Activated naive CD4-positive, alpha-beta T cell treated with anti-CD3 and anti-CD28 coated beads, Interleukin-2, amount 10 ng/mL, durations not matched to agents 7 days and 5 days (primary cell): Measurements from ENCODE around the gene GABRA4.

Source experiments
- CTCF ChIA-PET: fragments of 350-600 bp; sonication (Branson Sonifier 250); formaldehyde crosslinking; loops from one replicate; lab custom pipeline; 2021; ENCODE audit warnings: antibody characterized with exemption; lab: Charles Lee
- DNase-seq: peaks from one replicate; pipeline ENCODE4 v3.0.0-alpha.2; 2020
- H3K27ac Mint-ChIP-seq: one replicate; pipeline ENCODE4 v1.8.0; 2021; ENCODE audit warnings: mild to moderate bottlenecking, moderate library complexity, mixed read lengths
- H3K27me3 Mint-ChIP-seq: one replicate; pipeline ENCODE4 v1.8.0; 2021; ENCODE audit warnings: mild to moderate bottlenecking, mixed read lengths
- H3K36me3 Mint-ChIP-seq: one replicate; pipeline ENCODE4 v1.8.0; 2021; ENCODE audit warnings: mixed read lengths
- H3K4me1 Mint-ChIP-seq: one replicate; pipeline ENCODE4 v1.8.0; 2021; ENCODE audit warnings: mixed read lengths
- H3K4me3 Mint-ChIP-seq: one replicate; pipeline ENCODE4 v1.8.0; 2021; ENCODE audit warnings: mild to moderate bottlenecking, moderate library complexity, mixed read lengths
- H3K9me3 Mint-ChIP-seq: one replicate; pipeline ENCODE4 v1.8.0; 2021; ENCODE audit warnings: mixed read lengths

The GABRA4 gene

DNA sequence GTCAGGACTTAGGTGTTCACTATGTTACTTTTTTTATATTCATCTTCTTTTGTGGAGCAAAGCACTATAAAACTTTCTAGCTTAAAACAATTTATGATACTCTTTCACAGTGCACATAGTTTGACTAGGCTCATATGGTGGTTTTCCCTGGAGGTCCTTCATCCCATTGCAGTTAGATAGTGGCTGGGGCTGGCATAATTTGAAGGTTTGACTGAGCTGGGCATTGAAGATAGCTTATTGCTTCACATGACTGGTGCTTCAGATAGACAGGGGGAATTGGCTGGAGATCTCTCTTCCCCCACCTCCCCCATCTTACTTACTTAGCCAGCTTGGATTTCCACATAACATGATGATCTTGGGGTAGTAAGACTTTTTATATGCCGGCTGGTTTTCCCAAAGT lies 7.0 kb upstream of the GABRA4 start:
- Mint-ChIP-seq H3K27ac (no peak overlapping the region), H3K4me3 (no peak overlapping the region), H3K27me3 (peaks cover 4% of the 10 kb centered on the region), H3K36me3 (no peaks in the 10 kb centered on the region), H3K4me1 (no peaks in the 10 kb centered on the region), H3K9me3 (no peaks in the 10 kb centered on the region)
- no peak for DNase-seq
- CTCF ChIA-PET, result interaction anchor here (0.7 kb wide), 1 partner anchor 1609 kb away, joined by 3 read pairs; no protein-coding TSS in a partner anchor

DNA sequence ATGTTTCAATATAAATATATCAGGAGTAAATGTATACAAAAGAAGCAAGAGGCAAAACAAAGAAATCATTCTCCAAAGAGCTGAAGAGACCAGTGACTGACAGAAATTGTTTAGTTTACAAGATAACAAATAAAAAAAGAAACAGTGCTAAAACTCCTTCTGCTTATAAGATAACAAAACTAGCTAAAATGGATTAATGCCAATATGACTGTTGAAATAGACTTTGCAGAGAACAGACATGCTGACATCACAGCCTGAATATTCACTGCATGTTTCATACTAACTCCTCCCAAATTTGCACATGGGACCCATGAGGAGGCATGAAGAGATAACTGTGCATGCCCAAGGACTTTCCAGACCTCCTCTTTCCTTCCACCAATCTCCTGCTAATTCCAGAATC lies 6.2 kb upstream of the GABRA4 start:
- Mint-ChIP-seq H3K9me3 (no peaks in the 10 kb centered on the region), H3K36me3 (no peaks in the 10 kb centered on the region), H3K27ac (no peak overlapping the region), H3K27me3 (peaks cover 12% of the 10 kb centered on the region), H3K4me1 (no peaks in the 10 kb centered on the region), H3K4me3 (no peak overlapping the region)
- DNase-seq, result no peak
- CTCF ChIA-PET, result interaction anchor here (1.3 kb wide), 1 partner anchor 25 kb away, joined by 3 read pairs; no protein-coding TSS in a partner anchor

DNA sequence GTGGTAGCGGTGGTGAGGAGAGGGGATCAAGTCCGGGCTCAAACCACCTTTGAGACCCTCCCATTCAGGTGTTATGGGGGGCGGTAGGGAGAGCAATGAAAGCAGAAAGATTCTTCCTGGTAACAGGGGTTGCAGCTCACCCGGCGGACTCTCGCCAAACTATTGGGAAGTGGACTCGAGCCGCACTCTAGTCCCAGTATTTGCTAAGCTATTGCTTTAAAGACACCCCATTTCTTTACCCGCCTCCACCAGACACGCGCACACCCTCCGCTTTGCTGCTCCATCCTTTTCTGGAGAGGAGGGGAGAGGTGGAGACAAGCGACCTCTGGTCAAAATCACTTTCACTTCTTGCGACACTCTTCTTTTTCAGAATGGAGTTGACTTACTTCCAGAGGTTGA lies 625 bp upstream of the GABRA4 start:
- H3K27me3 Mint-ChIP-seq, result peaks cover 41% of the 10 kb centered on the region
- DNase-seq, result no peak
- peak overlapping the region; percentile 47 for H3K4me3 Mint-ChIP-seq
- no peaks in the 10 kb centered on the region for H3K9me3 Mint-ChIP-seq
- no peak overlapping the region for H3K27ac Mint-ChIP-seq
- H3K4me1 Mint-ChIP-seq, result peaks cover 15% of the 10 kb centered on the region
- CTCF ChIA-PET, result no interaction called here
- H3K36me3 Mint-ChIP-seq, result no peaks in the 10 kb centered on the region

DNA sequence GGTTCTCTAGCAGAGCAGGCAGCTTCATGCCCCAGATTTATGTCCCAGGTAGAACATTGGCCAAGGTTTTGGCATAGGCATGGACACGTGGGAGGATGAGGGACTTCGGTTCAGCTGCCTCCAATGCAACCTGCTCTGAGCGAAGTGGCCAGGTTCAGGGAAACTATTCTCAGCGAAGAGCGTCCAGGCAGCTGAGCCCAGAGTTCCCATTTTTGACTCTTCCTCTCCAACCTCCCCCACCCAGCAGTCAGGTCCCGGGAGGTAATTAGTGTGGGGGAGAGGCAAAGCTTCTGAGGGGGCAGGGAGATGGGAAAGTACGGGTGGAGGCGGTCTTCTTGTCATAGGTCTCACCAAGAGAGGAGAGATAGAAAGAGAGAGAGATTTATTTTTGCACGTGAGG lies 1.0 kb downstream of the GABRA4 start:
- Mint-ChIP-seq H3K9me3 (no peaks in the 10 kb centered on the region), H3K27ac (no peak overlapping the region), H3K4me1 (peaks cover 15% of the 10 kb centered on the region), H3K4me3 (no peak overlapping the region), H3K27me3 (peaks cover 41% of the 10 kb centered on the region), H3K36me3 (no peaks in the 10 kb centered on the region)
- no peak for DNase-seq
- CTCF ChIA-PET, result no interaction called here

DNA sequence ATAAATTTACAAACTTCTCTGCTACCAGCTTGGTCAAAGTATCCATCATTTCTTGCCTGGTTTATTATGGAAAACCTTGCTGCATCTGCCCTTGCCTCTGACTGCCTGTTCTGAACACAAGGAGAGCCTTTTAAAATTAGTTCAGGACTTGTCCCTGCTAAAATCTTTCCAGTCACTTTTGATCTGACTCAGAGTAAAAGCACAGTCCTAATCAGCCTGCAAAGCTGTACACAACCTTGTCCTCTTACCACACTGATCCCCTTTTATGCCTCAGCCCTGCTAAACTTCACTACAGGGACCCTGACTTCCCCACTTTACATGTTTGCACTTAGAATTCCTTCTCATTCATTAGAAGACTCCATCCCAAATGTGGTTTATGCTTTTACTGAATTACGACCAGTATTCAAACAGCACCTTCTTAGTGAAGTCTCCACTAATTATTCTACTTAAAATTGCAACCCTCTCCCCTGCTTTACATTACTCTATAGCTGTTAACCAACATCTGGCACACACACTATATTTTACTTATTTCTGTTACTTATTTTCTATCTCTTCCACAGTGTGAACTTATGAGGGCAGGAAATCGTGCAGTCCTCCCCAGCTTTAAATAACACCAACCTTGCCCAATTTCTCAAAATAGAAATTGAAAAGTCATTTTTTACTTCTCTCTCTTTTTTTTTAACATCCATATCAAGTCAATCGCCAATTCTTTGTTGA lies 6.3 kb downstream of the GABRA4 start:
- CTCF ChIA-PET, result no interaction called here
- H3K4me3 Mint-ChIP-seq, result no peak overlapping the region
- H3K4me1 Mint-ChIP-seq, result peaks cover under 1% of the 10 kb centered on the region
- no peaks in the 10 kb centered on the region for H3K36me3 Mint-ChIP-seq
- H3K27ac Mint-ChIP-seq, result no peak overlapping the region
- no peak for DNase-seq
- H3K27me3 Mint-ChIP-seq, result peaks cover 7% of the 10 kb centered on the region
- H3K9me3 Mint-ChIP-seq, result no peaks in the 10 kb centered on the region

DNA sequence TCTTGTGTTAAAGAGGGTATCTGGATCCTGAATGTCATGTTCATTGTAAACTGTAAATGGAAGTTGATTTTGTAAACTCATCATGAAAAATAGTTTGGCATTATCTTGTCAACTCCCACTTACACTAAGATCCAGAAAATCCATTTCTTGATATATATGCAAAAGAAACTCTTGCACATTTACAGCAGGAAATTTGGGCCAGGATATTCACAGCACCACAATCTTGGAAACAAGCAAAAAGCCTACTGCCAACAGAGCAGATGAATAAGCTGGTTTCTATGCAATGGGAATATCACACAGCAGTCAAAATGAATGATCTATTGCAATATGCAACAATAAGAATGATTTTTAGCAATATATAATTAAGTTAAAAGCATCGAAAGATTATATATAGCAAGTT lies 8.6 kb downstream of the GABRA4 start:
- Mint-ChIP-seq H3K4me3 (no peak overlapping the region), H3K36me3 (no peaks in the 10 kb centered on the region), H3K9me3 (no peaks in the 10 kb centered on the region), H3K27ac (no peak overlapping the region), H3K27me3 (no peaks in the 10 kb centered on the region), H3K4me1 (no peaks in the 10 kb centered on the region)
- CTCF ChIA-PET, result no interaction called here
- DNase-seq, result no peak

DNA sequence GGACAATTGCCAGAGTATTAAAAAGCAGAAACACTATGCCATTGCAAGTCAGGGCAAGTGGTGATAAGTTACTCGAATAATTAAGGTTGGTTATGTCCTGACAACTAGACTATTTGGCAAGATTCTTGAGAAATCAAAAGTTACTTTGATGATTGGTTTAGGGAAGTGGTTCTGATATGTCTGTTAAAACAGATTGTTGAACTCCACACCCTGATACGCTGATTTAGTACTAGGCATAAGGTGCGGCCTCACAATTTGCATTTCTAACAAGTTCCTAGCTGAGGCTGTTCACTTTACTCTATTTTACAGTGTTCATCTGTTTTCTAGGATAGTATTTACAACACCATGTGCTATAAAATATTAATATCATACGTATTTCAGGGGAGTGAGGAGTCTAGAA lies 12.5 kb downstream of the GABRA4 start:
- Mint-ChIP-seq H3K9me3 (no peaks in the 10 kb centered on the region), H3K27ac (no peak overlapping the region), H3K4me3 (no peak overlapping the region), H3K27me3 (no peaks in the 10 kb centered on the region), H3K4me1 (no peaks in the 10 kb centered on the region), H3K36me3 (no peaks in the 10 kb centered on the region)
- CTCF ChIA-PET, result no interaction called here
- no peak for DNase-seq

DNA sequence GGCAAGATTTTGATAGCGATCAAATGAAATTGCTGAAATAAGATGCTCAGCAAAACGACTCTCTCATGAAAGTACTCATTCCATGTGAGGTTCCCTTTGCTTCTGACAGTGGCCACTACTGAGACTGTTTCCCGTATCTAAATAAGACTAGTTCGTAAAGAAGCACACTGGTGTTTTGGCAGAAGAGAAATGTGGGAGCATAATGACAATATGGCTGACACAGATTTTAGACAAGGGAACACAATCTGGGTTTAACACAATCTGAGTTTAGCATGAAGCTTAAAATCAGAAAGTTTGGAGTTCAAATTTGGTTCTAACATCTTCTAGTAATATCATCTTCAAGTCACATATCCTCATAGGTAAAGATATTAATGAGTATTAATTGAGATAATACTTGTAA lies 13.7 kb downstream of the GABRA4 start:
- DNase-seq, result no peak
- Mint-ChIP-seq H3K4me1 (no peaks in the 10 kb centered on the region), H3K36me3 (no peaks in the 10 kb centered on the region), H3K27ac (no peak overlapping the region), H3K9me3 (no peaks in the 10 kb centered on the region), H3K27me3 (no peaks in the 10 kb centered on the region), H3K4me3 (no peak overlapping the region)
- CTCF ChIA-PET, result no interaction called here

DNA sequence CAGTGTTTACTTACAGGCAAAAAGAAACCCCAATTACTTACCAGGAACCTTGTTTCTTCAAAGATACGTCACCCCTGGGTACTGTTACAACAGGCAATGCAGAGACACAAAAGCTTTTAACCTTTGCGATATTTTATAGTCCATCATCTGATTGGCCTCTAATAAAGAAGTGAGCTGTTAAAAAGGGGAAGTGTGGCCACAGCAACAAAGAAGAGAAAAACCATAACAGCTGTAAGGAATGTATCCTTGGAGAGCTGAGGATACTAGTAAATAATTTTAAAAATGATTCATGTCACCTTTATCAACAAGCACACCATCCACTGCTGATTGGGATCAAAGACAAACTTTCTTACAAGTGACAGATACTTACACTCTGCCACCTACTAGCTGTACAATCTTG lies 14.1 kb downstream of the GABRA4 start:
- no peaks in the 10 kb centered on the region for H3K36me3 Mint-ChIP-seq
- H3K27me3 Mint-ChIP-seq, result no peaks in the 10 kb centered on the region
- DNase-seq, result no peak
- no peak overlapping the region for H3K4me3 Mint-ChIP-seq
- H3K4me1 Mint-ChIP-seq, result no peaks in the 10 kb centered on the region
- CTCF ChIA-PET, result no interaction called here
- no peak overlapping the region for H3K27ac Mint-ChIP-seq
- H3K9me3 Mint-ChIP-seq, result no peaks in the 10 kb centered on the region

DNA sequence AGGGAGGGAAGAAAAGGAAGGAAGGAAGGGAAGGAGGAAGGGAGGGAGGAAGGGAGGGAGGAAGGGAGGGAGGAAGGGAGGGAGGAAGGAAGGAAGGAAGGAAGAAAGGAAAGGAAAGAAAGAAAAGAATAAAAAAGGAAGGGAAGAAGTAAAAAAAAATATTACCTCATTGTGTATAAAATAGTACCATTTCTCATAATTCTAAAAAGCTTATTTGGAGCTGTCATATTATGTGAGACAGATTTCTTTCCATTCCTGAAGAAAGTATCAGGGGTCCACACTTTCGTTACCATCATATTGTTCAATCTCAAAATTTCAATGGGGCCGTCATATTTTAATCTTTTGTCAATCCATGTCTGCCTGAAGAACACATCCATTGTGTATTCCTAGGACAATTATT lies 16.1 kb downstream of the GABRA4 start:
- H3K9me3 Mint-ChIP-seq, result no peaks in the 10 kb centered on the region
- no peaks in the 10 kb centered on the region for H3K27me3 Mint-ChIP-seq
- H3K36me3 Mint-ChIP-seq, result no peaks in the 10 kb centered on the region

DNA sequence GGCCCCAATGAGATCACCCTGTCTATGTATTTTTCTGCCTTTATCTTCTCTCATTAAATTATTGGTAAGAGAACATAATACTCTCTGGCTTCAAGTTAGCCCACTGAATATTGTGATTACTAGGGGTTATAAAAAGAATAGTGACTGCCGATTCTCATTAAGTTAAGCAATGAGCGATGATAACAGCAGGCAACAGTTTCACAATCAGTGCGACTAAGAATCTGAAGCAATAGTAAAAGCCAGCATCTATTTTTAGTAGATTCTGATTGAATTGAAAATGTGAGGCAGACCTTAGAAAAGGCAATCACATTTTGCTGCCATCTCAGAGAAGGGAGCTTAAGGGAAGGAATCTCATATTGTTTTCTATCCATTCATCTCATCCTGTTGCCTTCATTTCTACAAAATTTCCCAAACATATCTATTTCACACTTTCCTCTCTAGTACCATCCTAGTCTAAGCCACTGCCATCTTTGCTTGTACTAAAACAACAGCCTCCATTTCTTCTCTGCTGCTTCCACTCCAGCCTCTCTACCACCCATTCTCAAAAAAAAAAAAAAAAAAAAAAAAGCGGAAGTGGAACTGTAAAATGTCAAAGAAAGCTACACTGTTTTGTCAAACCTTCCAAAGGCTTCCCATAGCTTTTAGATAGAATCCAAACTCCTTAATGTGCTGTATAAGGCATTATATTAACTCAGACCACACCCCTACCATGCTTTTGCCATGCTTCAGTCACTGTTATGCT lies 17.4 kb downstream of the GABRA4 start:
- CTCF ChIA-PET, result interaction anchor here (1.1 kb wide), 1 partner anchor 14 kb away, joined by 4 read pairs; no protein-coding TSS in a partner anchor
- DNase-seq, result no peak
- no peaks in the 10 kb centered on the region for H3K36me3 Mint-ChIP-seq
- H3K4me1 Mint-ChIP-seq, result no peaks in the 10 kb centered on the region
- H3K4me3 Mint-ChIP-seq, result no peak overlapping the region
- no peaks in the 10 kb centered on the region for H3K9me3 Mint-ChIP-seq
- no peak overlapping the region for H3K27ac Mint-ChIP-seq
- H3K27me3 Mint-ChIP-seq, result no peaks in the 10 kb centered on the region

More for the DNA sequence above, 16.1 kb downstream of the GABRA4 start:
- CTCF ChIA-PET, result no interaction called here
- no peak for DNase-seq
- no peak overlapping the region for H3K27ac Mint-ChIP-seq
- H3K4me3 Mint-ChIP-seq, result no peak overlapping the region
- no peaks in the 10 kb centered on the region for H3K4me1 Mint-ChIP-seq

DNA sequence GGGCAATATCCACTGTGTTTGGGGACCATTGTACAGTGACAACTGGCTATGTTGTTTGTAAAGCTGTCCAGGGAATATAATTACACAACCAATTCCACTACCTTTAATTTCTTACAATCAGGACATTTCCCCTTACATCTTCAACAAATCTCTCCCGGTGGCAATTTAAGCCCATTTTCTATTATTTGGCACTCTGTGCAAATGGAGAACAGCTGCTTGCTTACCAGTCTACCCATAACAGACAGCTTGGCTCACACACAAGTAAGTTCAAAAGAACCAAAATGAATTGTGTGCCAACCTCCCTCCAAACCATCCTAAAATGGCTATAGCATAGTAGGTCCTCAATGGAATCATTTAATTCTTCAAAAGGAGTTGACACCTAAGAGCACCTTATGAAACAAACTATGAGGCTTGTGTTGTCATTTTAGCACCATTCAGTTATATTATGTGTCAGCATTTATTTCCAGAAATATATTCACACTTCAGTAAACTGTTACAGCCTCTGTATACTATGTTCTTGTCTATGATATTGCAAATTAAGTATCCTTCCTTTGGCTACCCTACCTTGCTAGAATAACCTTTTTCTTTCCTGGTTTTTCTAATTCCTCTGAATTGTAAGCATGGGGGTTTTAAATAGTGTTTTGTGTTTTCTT lies 18.4 kb downstream of the GABRA4 start:
- H3K4me3 Mint-ChIP-seq, result no peak overlapping the region
- H3K4me1 Mint-ChIP-seq, result no peaks in the 10 kb centered on the region
- no peaks in the 10 kb centered on the region for H3K9me3 Mint-ChIP-seq
- no peak overlapping the region for H3K27ac Mint-ChIP-seq
- DNase-seq, result no peak
- CTCF ChIA-PET, result no interaction called here
- no peaks in the 10 kb centered on the region for H3K36me3 Mint-ChIP-seq
- H3K27me3 Mint-ChIP-seq, result no peaks in the 10 kb centered on the region

DNA sequence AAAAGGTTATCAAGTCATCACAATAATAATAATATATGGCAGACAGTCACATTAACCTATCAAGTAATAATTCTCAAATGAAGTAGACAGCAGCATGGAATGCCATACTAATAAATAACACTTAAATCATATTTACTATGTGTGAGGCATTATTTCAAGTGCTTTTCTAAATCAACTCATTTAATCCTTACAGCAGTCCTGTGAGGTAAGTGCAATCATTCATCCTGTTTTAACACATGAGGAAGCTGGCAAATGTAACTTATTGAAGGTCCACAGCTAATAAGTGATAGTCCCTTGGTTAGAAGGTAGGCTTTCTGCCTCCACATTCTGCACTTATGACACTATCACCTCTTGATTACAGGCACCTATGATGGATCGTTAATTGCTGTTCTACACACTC lies 24.5 kb downstream of the GABRA4 start:
- no peak overlapping the region for H3K4me3 Mint-ChIP-seq
- no peaks in the 10 kb centered on the region for H3K27me3 Mint-ChIP-seq
- no peaks in the 10 kb centered on the region for H3K36me3 Mint-ChIP-seq
- CTCF ChIA-PET, result no interaction called here
- no peak overlapping the region for H3K27ac Mint-ChIP-seq
- H3K4me1 Mint-ChIP-seq, result no peaks in the 10 kb centered on the region
- DNase-seq, result no peak
- H3K9me3 Mint-ChIP-seq, result no peaks in the 10 kb centered on the region

DNA sequence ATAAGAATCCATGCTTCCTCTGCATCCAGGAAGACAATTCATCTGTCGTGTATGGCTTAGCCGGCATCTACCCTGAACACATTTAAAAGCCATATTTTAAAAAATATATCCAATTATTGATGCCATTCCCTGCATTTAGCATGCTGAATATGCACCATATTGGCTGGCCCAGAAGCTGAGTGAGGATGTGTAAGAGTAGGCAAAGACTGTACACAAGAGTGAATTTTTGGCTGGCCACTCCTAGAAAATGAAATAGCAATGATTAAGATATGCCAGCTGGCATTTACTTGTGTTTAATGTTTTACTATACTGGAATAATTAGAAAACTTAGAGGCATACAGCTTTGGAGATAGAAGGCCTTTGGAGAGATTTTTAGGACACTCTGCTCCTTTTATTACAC lies 25.8 kb downstream of the GABRA4 start:
- H3K4me3 Mint-ChIP-seq, result no peak overlapping the region
- H3K36me3 Mint-ChIP-seq, result no peaks in the 10 kb centered on the region
- H3K4me1 Mint-ChIP-seq, result no peaks in the 10 kb centered on the region
- CTCF ChIA-PET, result interaction anchor here (0.7 kb wide), 1 partner anchor 18 kb away, joined by 3 read pairs; no protein-coding TSS in a partner anchor
- DNase-seq, result no peak
- no peak overlapping the region for H3K27ac Mint-ChIP-seq
- H3K27me3 Mint-ChIP-seq, result no peaks in the 10 kb centered on the region
- no peaks in the 10 kb centered on the region for H3K9me3 Mint-ChIP-seq
